Large intestine (tissue), 3 donors: ENCODE results near the gene CARD6. TPM values are rescaled to one million over a fixed set of nuclear protein-coding genes. Genes with fewer than 3 reads are reported as not detected.

Source experiments
- DNase-seq, 2 donors: peaks; one replicate each; pipeline versions ENCODE4 v3.0.0 to v3.0.0-alpha.2; 2013
- H3K27ac ChIP-seq: one replicate; pipeline ENCODE4 v1.5.1; 2013; ENCODE audit warnings: low read length
- H3K27me3 ChIP-seq: 2 replicates; pipeline ENCODE4 v1.6.1; 2013; ENCODE audit warnings: low read length; ENCODE audit not compliant: control insufficient read depth, insufficient read depth
- H3K36me3 ChIP-seq: 2 replicates; pipeline ENCODE4 v1.6.1; 2013; ENCODE audit warnings: low read length; ENCODE audit not compliant: control insufficient read depth, insufficient read depth
- H3K4me1 ChIP-seq: one replicate; pipeline ENCODE4 v1.6.1; 2013; ENCODE audit warnings: low read length; ENCODE audit not compliant: control insufficient read depth, insufficient read depth
- H3K4me3 ChIP-seq: one replicate; pipeline ENCODE4 v1.5.1; 2013; ENCODE audit warnings: low read length
- H3K9me3 ChIP-seq: one replicate; pipeline ENCODE4 v1.6.1; 2013; ENCODE audit warnings: mild to moderate bottlenecking, low read depth, low read length, moderate library complexity; ENCODE audit not compliant: control insufficient read depth
- WGBS: methylation state at CpG from one replicate; pipeline ENCODE4 v1.1.5; 2013; ENCODE audit warnings: low lambda C conversion rate; ENCODE audit not compliant: insufficient coverage; 5-methylcytosine and 5-hydroxymethylcytosine counted together
- polyA plus RNA-seq: library from polyadenylated mRNA; unstranded; fragments of 120-200 nt; gene quantifications from one replicate; pipeline ENCODE4 v1.2.1, GENCODE V29; 2013

CARD6 gene
- polyA plus RNA-seq, 1 donor, result 3.4 TPM

- Histone ChIP-seq H3K4me3 (no peak overlapping the region), H3K4me1 (peaks cover 9% of the 10 kb centered on the region), H3K36me3 (no peaks in the 10 kb centered on the region), H3K27me3 (no peaks in the 10 kb centered on the region), H3K27ac (peak overlapping the region; percentile 30), H3K9me3 (no peaks in the 10 kb centered on the region)
- 0% methylated on average over 1 of the region's 2 CpGs for WGBS
- peak in 1 of 2 donors; percentile 23 for DNase-seq
These were observed 68.6 kb downstream of the CARD6 start for GRCh38 chr5:40909723-40910122.

Other genes starting within 250 kb of the CARD6 start
- 11.6 TPM for gene PTGER4, start 161.5 kb upstream of the CARD6 start, polyA plus RNA-seq
- 17.8 TPM for gene TTC33, start 85.4 kb upstream of the CARD6 start, polyA plus RNA-seq
- 76.6 TPM for gene PRKAA1, start 43.0 kb upstream of the CARD6 start, polyA plus RNA-seq
- 2,735 TPM for gene RPL37, start 6.1 kb upstream of the CARD6 start, polyA plus RNA-seq
- gene C7, start 68.1 kb downstream of the CARD6 start, polyA plus RNA-seq, result 53.9 TPM
- not detected for gene MROH2B, start 230.0 kb downstream of the CARD6 start, polyA plus RNA-seq